Liver (tissue), 3 donors: ENCODE measurements around the gene SHROOM2.

Experiments used
- TAF1 ChIP-seq: conservative IDR thresholded peaks from 2 replicates; pipeline ENCODE4 v1.6.1; 2016; ENCODE audit warnings: antibody characterized with exemption, mild to moderate bottlenecking
- TF ChIP-seq, protein P1 (sequence below): fragments of 150-350 bp; IDR thresholded peaks from 2 replicates; pipeline ENCODE4 v1.5.1; 2017; ENCODE audit warnings: improper control_type of control experiment, low read depth, low read length; ENCODE audit not compliant: missing input control
- TF ChIP-seq, protein P2 (sequence below): IDR thresholded peaks from 2 replicates; pipeline ENCODE4 v1.6.1; 2016; ENCODE audit warnings: antibody characterized with exemption, mild to moderate bottlenecking
- donor health status: healthy.
- donor health status: healthy.

DNA sequence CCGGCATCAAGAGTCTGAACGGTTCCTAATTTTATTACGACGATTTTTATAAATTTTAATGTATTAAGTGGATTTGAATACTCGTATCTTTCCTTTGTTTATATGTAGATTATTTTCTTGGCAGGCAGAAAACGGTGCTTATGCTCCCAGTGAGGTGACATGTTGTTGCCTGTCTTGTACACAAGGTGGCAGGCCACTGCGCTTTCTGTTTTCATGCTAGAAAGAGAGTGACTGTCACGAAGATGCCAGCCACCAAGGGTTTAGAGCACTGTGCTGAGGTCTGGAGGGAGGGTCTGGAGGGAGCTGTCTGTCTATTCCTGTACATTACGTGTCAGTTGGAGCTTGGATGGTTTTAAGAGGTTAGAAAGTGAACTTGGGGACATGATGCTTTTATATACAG is 87.7 kb downstream of the SHROOM2 start:
- no peak for TF ChIP-seq TAF1
- TF ChIP-seq, protein P1, sequence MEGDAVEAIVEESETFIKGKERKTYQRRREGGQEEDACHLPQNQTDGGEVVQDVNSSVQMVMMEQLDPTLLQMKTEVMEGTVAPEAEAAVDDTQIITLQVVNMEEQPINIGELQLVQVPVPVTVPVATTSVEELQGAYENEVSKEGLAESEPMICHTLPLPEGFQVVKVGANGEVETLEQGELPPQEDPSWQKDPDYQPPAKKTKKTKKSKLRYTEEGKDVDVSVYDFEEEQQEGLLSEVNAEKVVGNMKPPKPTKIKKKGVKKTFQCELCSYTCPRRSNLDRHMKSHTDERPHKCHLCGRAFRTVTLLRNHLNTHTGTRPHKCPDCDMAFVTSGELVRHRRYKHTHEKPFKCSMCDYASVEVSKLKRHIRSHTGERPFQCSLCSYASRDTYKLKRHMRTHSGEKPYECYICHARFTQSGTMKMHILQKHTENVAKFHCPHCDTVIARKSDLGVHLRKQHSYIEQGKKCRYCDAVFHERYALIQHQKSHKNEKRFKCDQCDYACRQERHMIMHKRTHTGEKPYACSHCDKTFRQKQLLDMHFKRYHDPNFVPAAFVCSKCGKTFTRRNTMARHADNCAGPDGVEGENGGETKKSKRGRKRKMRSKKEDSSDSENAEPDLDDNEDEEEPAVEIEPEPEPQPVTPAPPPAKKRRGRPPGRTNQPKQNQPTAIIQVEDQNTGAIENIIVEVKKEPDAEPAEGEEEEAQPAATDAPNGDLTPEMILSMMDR: peak; percentile 55
- TF ChIP-seq, protein P2, sequence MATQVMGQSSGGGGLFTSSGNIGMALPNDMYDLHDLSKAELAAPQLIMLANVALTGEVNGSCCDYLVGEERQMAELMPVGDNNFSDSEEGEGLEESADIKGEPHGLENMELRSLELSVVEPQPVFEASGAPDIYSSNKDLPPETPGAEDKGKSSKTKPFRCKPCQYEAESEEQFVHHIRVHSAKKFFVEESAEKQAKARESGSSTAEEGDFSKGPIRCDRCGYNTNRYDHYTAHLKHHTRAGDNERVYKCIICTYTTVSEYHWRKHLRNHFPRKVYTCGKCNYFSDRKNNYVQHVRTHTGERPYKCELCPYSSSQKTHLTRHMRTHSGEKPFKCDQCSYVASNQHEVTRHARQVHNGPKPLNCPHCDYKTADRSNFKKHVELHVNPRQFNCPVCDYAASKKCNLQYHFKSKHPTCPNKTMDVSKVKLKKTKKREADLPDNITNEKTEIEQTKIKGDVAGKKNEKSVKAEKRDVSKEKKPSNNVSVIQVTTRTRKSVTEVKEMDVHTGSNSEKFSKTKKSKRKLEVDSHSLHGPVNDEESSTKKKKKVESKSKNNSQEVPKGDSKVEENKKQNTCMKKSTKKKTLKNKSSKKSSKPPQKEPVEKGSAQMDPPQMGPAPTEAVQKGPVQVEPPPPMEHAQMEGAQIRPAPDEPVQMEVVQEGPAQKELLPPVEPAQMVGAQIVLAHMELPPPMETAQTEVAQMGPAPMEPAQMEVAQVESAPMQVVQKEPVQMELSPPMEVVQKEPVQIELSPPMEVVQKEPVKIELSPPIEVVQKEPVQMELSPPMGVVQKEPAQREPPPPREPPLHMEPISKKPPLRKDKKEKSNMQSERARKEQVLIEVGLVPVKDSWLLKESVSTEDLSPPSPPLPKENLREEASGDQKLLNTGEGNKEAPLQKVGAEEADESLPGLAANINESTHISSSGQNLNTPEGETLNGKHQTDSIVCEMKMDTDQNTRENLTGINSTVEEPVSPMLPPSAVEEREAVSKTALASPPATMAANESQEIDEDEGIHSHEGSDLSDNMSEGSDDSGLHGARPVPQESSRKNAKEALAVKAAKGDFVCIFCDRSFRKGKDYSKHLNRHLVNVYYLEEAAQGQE: no peak
